Measurements from ENCODE around the gene SPATA2L.

Gene SPATA2L

DNA sequence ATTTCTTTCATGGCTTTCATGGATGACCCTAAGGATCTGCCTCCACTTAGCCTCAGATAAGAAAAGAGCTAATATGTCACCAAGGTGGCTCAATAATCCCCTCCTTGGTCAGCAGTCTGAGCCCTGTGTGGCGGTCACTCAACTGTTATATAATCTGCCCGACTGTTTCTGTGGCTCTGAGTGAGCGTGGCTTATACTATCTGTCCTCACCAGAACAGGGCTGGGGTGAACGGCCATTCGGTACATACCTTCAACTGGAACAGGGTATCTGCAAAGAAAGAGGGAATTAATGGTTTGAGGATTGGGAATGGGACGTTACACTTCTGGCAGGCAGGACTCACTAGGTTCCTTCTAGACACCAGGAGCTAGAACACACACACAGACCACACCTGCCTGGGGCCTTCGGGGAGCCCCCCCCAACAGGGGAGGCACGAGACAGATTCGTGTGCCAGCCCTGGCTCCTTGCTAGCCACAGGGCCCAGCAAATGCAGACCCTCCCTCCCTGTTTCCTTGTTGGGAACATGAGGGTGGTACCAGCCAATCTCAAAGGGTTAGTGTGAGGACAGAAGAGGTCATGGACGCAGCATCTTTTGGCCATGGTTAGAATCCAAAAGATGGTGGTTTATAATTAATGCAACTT, 47.7 kb downstream of the SPATA2L start:
- no peak for DNase-seq

DNA sequence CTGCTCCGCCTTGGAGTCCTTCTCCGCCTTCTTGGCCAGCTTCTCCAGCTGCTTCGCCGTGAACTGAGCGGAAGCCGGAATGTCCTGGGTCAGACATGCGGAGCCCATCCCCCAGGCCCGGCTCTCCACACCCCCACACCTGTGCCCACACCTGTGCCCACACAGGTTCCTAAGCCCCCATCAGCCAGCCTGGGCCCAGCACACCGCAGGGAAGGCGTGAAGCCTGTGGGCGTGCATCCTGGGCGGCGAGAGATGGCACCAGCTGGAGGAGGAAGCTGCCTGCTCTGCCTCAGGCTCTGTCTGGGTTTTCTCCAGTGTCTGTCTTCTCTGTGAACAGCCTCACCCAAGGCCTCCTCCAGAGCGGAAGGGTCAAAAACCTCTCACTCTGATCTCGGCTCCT, 49.9 kb downstream of the SPATA2L start:
- DNase-seq = no peak

DNA sequence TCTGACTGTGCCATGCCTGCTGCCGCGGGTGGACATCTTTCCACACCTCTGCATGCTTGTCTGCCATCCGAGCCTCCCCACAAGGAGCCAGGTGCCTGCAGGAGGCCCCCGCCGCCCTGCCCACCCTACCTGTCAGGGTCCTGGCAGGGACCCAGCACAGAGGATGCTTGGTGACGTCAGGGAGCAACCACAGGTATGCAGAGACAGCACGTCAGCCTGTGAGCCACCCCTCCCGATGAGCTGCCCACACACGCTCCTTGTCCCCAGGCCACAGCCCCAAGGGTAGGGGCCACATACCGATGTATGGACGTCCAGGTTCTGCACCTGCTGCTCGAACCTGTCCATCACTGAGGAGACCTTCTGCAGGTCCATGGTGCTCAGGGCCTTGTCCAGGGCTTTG, 54.6 kb downstream of the SPATA2L start:
- DNase-seq = no peak

All from stimulated activated CD4-positive, alpha-beta T cell treated with anti-CD3 and anti-CD28 coated beads, Interleukin-4, amount 100 ng/mL, for 1 hour (primary cell).